H4 (cell line): ENCODE measurements around the gene GCN1. TPM values are rescaled to one million over a fixed set of nuclear protein-coding genes. Genes with fewer than 3 reads are reported as not detected.

Experiments used
- DNase-seq: peaks from one replicate; pipeline ENCODE4 v3.0.0-alpha.2; 2015; ENCODE audit warnings: low spot score
- total RNA-seq: library from RNA; depleted of rRNA; stranded (reverse); fragments of >200 nt; shearing (Covaris generic); gene quantifications from 2 replicates; pipeline ENCODE4 v1.2.3, GENCODE V29; 2014

The GCN1 gene
- total RNA-seq, 1 experiment from 2014 or later, result 59.7 TPM

- DNase-seq, result no peak
Observed at GRCh38 chr12:120181991-120182631, 12.4 kb downstream of the GCN1 start.

- no peak for DNase-seq
Observed at GRCh38 chr12:120180975-120181374, 13.5 kb downstream of the GCN1 start.

GRCh38 chr12:120175537-120175936, 19.0 kb downstream of the GCN1 start:
- DNase-seq, result no peak

- DNase-seq, result no peak
Observed at GRCh38 chr12:120175062-120175461, 19.5 kb downstream of the GCN1 start.

- no peak for DNase-seq
Observed at GRCh38 chr12:120172053-120172452, 22.5 kb downstream of the GCN1 start.

GRCh38 chr12:120170631-120171030, 23.9 kb downstream of the GCN1 start:
- no peak for DNase-seq

GRCh38 chr12:120169946-120170345, 24.6 kb downstream of the GCN1 start:
- DNase-seq, result no peak

GRCh38 chr12:120168337-120168736, 26.2 kb downstream of the GCN1 start:
- DNase-seq, result no peak

- DNase-seq, result no peak
Observed at GRCh38 chr12:120167529-120168095, 26.9 kb downstream of the GCN1 start.

- DNase-seq, result no peak
Observed at GRCh38 chr12:120164293-120164692, 30.2 kb downstream of the GCN1 start.

GRCh38 chr12:120162763-120163162, 31.8 kb downstream of the GCN1 start:
- no peak for DNase-seq

GRCh38 chr12:120161852-120162251, 32.7 kb downstream of the GCN1 start:
- no peak for DNase-seq

- no peak for DNase-seq
Observed at GRCh38 chr12:120159509-120160237, 34.8 kb downstream of the GCN1 start.

GRCh38 chr12:120158351-120158750, 36.2 kb downstream of the GCN1 start:
- no peak for DNase-seq

GRCh38 chr12:120157678-120158077, 36.8 kb downstream of the GCN1 start:
- no peak for DNase-seq

GRCh38 chr12:120156315-120157259, 37.9 kb downstream of the GCN1 start:
- DNase-seq, result no peak

- DNase-seq, result no peak
Observed at GRCh38 chr12:120155072-120155471, 39.4 kb downstream of the GCN1 start.

GRCh38 chr12:120150919-120151525, 43.5 kb downstream of the GCN1 start:
- no peak for DNase-seq

GRCh38 chr12:120148011-120148410, 46.5 kb downstream of the GCN1 start:
- DNase-seq, result no peak

- no peak for DNase-seq
Observed at GRCh38 chr12:120145164-120145563, 49.4 kb downstream of the GCN1 start.

- no peak for DNase-seq
Observed at GRCh38 chr12:120144215-120144614, 50.3 kb downstream of the GCN1 start.
